A549 (cell line): Measurements from ENCODE around the gene ILK. TPM values are rescaled to one million over a fixed set of nuclear protein-coding genes. Genes with fewer than 3 reads are reported as not detected.

Experiments used
- ATAC-seq, 2 experiments: fragments of 200-7000 bp in 1 of 2; fragments of >200 bp in 1 of 2; cut with Nextera tagmentation in 1 of 2; cut with Tn5 transposase in 1 of 2; 3 replicates each; pipeline versions ENCODE4 v1.8.0 to v1.9.1; 2018 to 2020; ENCODE audit warnings: mild to moderate bottlenecking in 1 of 2, moderate library complexity in 1 of 2
- CTCF ChIA-PET: fragments of 300-600 bp; sonication (Branson Sonifier 250); formaldehyde crosslinking; extraction: SDS; loops from one replicate; lab custom pipeline; 2021; ENCODE audit warnings: antibody characterized with exemption, inconsistent platforms; lab: Yijun Ruan, JAX
- POLR2A ChIA-PET: fragments of 350-600 bp; formaldehyde crosslinking; extraction: SDS; loops from one replicate; lab custom pipeline; 2021; ENCODE audit warnings: antibody characterized with exemption, inconsistent platforms; lab: Yijun Ruan, JAX
- DNase-seq, 2 experiments: peaks; one replicate each; pipeline versions ENCODE4 v3.0.0 to v3.0.0-alpha.2; 2011 to 2016; ENCODE audit warnings: low read depth in 1 of 2, low spot score in 1 of 2
- FAIRE-seq: peaks from 2 replicates; lab custom pipeline; 2011; peaks lifted over from hg19 to GRCh38; lab: Jason Lieb, UNC
- H3K27ac ChIP-seq, 2 experiments: fragments of >200 bp; sonication (Bioruptor Twin); formaldehyde crosslinking; 3 replicates each; pipeline ENCODE4 v1.5.1; 2016 to 2017
- H3K4me1 ChIP-seq: fragments of >200 bp; sonication (Bioruptor Twin); formaldehyde crosslinking; 3 replicates; pipeline ENCODE4 v1.6.1; 2016
- H3K4me2 ChIP-seq: fragments of >200 bp; sonication (Bioruptor Twin); formaldehyde crosslinking; 3 replicates; pipeline ENCODE4 v1.6.1; 2016
- H3K4me3 ChIP-seq: fragments of >200 bp; sonication (Bioruptor Twin); formaldehyde crosslinking; 3 replicates; pipeline ENCODE4 v1.5.1; 2016
- H3K9me3 ChIP-seq: fragments of >200 bp; sonication (Bioruptor Twin); formaldehyde crosslinking; 3 replicates; pipeline ENCODE4 v1.6.1; 2016
- CBX2 ChIP-seq: fragments of 200-600 bp; sonication (generic); IDR thresholded peaks from 2 replicates; pipeline ENCODE4 v1.6.1; 2016; ENCODE audit warnings: low read depth, mild to moderate bottlenecking, borderline replicate concordance
- CEBPB ChIP-seq, 2 experiments: fragments of >200 bp in 1 of 2; sonication (Bioruptor Twin) in 1 of 2; formaldehyde crosslinking in 1 of 2; IDR thresholded peaks; 2 replicates each; pipeline ENCODE4 v1.6.1; 2012 to 2016
- CHD4 ChIP-seq: fragments of 200-600 bp; sonication (generic); IDR thresholded peaks from 2 replicates; pipeline ENCODE4 v1.6.1; 2016; ENCODE audit warnings: antibody characterized with exemption, mild to moderate bottlenecking, borderline replicate concordance
- EHF ChIP-seq: fragments of 250-450 bp; sonication (Bioruptor Pico); IDR thresholded peaks from 2 replicates; pipeline ENCODE4 v1.5.0; 2020; ENCODE audit warnings: mild to moderate bottlenecking
- EHMT2 ChIP-seq: fragments of 200-600 bp; sonication (generic); IDR thresholded peaks from 2 replicates; pipeline ENCODE4 v1.6.1; 2016; ENCODE audit warnings: antibody characterized with exemption, low read depth, mild to moderate bottlenecking, moderate library complexity
- FOSB ChIP-seq: fragments of 250-450 bp; sonication (Bioruptor Pico); IDR thresholded peaks from 2 replicates; pipeline ENCODE4 v1.5.0; 2020; ENCODE audit warnings: mild to moderate bottlenecking, moderate library complexity
- FOXS1 ChIP-seq: fragments of 250-450 bp; sonication (Bioruptor Pico); IDR thresholded peaks from 2 replicates; pipeline ENCODE4 v1.5.0; 2020; ENCODE audit warnings: mild to moderate bottlenecking, moderate library complexity
- HEYL ChIP-seq: fragments of 250-450 bp; sonication (Bioruptor Pico); IDR thresholded peaks from 2 replicates; pipeline ENCODE4 v1.8.0; 2021; ENCODE audit warnings: mild to moderate bottlenecking, moderate library complexity
- HOXB5 ChIP-seq: fragments of 250-450 bp; sonication (Bioruptor Pico); IDR thresholded peaks from 2 replicates; pipeline ENCODE4 v1.5.0; 2020; ENCODE audit warnings: mild to moderate bottlenecking, moderate library complexity
- JUNB ChIP-seq: fragments of >200 bp; sonication (Bioruptor Twin); formaldehyde crosslinking; IDR thresholded peaks from 2 replicates; pipeline ENCODE4 v1.6.1; 2016
- MAFK ChIP-seq: fragments of 450-650 bp; IDR thresholded peaks from 2 replicates; pipeline ENCODE4 v1.6.1; 2014; ENCODE audit not compliant: partially characterized antibody
- MAZ ChIP-seq: fragments of 150-350 bp; IDR thresholded peaks from 2 replicates; pipeline ENCODE4 v1.6.1; 2014; ENCODE audit warnings: antibody characterized with exemption, low read depth, low read length, borderline replicate concordance
- MYC ChIP-seq: IDR thresholded peaks from 2 replicates; pipeline ENCODE4 v1.6.1; 2012; ENCODE audit warnings: mild to moderate bottlenecking, inconsistent platforms, low read length, improper control_type of control experiment, borderline replicate concordance
- PBX3 ChIP-seq: IDR thresholded peaks from 2 replicates; pipeline ENCODE4 v1.6.1; 2012
- POLR2A ChIP-seq: IDR thresholded peaks from 2 replicates; pipeline ENCODE4 v1.6.1; 2012; ENCODE audit warnings: mild to moderate bottlenecking, low read length
- RFX5 ChIP-seq: fragments of 450-650 bp; IDR thresholded peaks from 2 replicates; pipeline ENCODE4 v1.7.1; 2014; ENCODE audit warnings: antibody characterized with exemption, mild to moderate bottlenecking, moderate library complexity
- RNF2 ChIP-seq: fragments of 200-600 bp; sonication (generic); IDR thresholded peaks from 2 replicates; pipeline ENCODE4 v1.6.1; 2016; ENCODE audit warnings: low read depth, mild to moderate bottlenecking, antibody characterized with exemption, moderate library complexity, borderline replicate concordance
- ZSCAN20 ChIP-seq: fragments of 250-450 bp; sonication (Bioruptor Pico); IDR thresholded peaks from 2 replicates; pipeline ENCODE4 v1.8.0; 2022; ENCODE audit warnings: mild to moderate bottlenecking, moderate library complexity
- WGBS: methylation state at CpG from one replicate; pipeline ENCODE4 v1.1.6; 2017; ENCODE audit errors: missing lambda C conversion rate; 5-methylcytosine and 5-hydroxymethylcytosine counted together
- polyA plus RNA-seq, 4 experiments: library from polyadenylated mRNA; depleted of rRNA in 3 of 4; stranded (reverse); fragments of >200 nt; fragmentation: RNase III in 1 of 4; extraction: RNeasy Plus Mini Kit Qiagen cat#74134 plus additional on column Dnase treatment in 1 of 4; gene quantifications; 2 replicates in 3 of 4; 3 replicates in 1 of 4; pipeline ENCODE4 v1.2.3, GENCODE V29; 2011 to 2017
- TF ChIP-seq, protein P1 (sequence below): IDR thresholded peaks from 2 replicates; pipeline ENCODE4 v1.6.1; 2012
- TF ChIP-seq, protein P2 (sequence below): IDR thresholded peaks from 2 replicates; pipeline ENCODE4 v1.6.1; 2012; ENCODE audit warnings: low read depth, borderline replicate concordance

ILK gene
- polyA plus RNA-seq, 2 of the 4 experiments (the other 2 are of a cell fraction) = 108 to 109 TPM

DNA sequence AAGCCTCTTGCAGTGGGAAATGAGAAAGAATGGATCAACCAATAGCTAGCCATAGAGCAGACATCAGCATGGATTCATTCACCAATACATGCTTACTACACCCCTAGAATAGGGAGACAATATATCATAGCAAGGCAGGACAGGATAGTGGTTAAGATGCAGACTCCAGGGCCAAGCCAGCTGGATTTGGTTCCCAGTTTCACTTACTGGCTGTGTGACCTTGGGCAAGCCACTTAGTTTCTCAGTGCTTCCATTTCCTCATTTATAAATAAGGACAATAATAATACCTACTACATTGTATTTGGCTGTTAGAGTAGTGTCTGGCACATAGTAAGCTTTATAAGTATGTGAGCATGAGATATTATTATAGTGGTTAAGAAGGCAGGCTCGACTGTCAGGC, 44.9 kb downstream of the ILK start:
- H3K27ac ChIP-seq = no peak overlapping the region
- no peak for FAIRE-seq
- POLR2A ChIA-PET = no interaction called here
- H3K4me3 ChIP-seq = no peak overlapping the region
- no peaks in the 10 kb centered on the region for H3K4me1 ChIP-seq
- H3K9me3 ChIP-seq = no peaks in the 10 kb centered on the region
- H3K4me2 ChIP-seq = no peak overlapping the region
- WGBS = 6% methylated on average over 1 of the region's 1 CpG
- DNase-seq = no peak
- ATAC-seq = no peak
- no peak for TF ChIP-seq RFX5
- no peak for TF ChIP-seq HEYL (CRISPR knock-in tag)
- TF ChIP-seq EHF = no peak
- TF ChIP-seq, all 56 proteins: peak for 0
- CTCF ChIA-PET = interaction anchor here (1.7 kb wide), 1 partner anchor 10 kb away, joined by 4 read pairs; no protein-coding TSS in a partner anchor

DNA sequence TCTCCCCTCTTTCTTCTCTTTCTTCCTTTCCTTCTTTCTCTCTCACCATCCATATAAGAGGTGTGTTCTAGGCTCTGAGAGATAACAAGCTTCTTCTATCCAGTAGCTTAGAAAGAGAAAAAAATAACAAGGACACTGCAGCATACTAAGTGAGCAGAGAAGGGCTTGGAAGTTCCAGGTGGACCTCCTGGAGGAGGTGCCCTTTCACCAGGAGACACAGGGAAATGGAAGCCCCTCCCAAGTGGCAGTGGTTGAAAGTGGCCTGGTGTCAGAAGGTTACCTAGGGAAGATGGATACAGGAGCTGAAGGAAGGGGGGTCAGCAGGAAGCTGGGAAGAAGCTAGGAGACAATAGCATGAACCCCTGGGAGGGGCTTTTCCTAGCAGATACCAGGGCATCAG, 46.5 kb downstream of the ILK start:
- CTCF ChIA-PET = interaction anchor here (0.9 to 1.9 kb wide), 5 partner anchors 9 to 82 kb away, joined by 3 to 7 read pairs (median 3); partner anchors contain the start of gene MRPL17
- Histone ChIP-seq H3K4me2 (no peak overlapping the region), H3K4me1 (no peaks in the 10 kb centered on the region)
- ATAC-seq = no peak
- TF ChIP-seq HOXB5 (CRISPR knock-in tag) = no peak
- no peak for TF ChIP-seq CHD4
- no peak for TF ChIP-seq POLR2A
- no peak for TF ChIP-seq CBX2
- no peak for TF ChIP-seq RNF2
- TF ChIP-seq, protein P1, sequence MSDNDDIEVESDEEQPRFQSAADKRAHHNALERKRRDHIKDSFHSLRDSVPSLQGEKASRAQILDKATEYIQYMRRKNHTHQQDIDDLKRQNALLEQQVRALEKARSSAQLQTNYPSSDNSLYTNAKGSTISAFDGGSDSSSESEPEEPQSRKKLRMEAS = no peak
- no peak for TF ChIP-seq JUNB
- TF ChIP-seq, all 56 proteins: peak for 0
- Histone ChIP-seq H3K4me3 (no peak overlapping the region), H3K27ac (no peak overlapping the region), H3K9me3 (no peaks in the 10 kb centered on the region)
- POLR2A ChIA-PET = interaction anchor here (0.9 kb wide), 1 partner anchor 33 kb away, joined by 3 read pairs; the partner anchor contains the start of gene MRPL17
- FAIRE-seq (no peak), DNase-seq (no peak)

- FAIRE-seq = no peak
- no peak overlapping the region for H3K4me3 ChIP-seq
- H3K4me2 ChIP-seq = no peak overlapping the region
- 13% methylated on average over 6 of the region's 6 CpGs for WGBS
- H3K9me3 ChIP-seq = no peaks in the 10 kb centered on the region
- no peaks in the 10 kb centered on the region for H3K4me1 ChIP-seq
- TF ChIP-seq FOSB (no peak), RFX5 (no peak)
- TF ChIP-seq, protein P2, sequence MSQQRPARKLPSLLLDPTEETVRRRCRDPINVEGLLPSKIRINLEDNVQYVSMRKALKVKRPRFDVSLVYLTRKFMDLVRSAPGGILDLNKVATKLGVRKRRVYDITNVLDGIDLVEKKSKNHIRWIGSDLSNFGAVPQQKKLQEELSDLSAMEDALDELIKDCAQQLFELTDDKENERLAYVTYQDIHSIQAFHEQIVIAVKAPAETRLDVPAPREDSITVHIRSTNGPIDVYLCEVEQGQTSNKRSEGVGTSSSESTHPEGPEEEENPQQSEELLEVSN = no peak
- TF ChIP-seq, all 56 proteins: peak for 0
- DNase-seq (no peak), ATAC-seq (no peak)
- no peak overlapping the region for H3K27ac ChIP-seq
- ChIA-PET CTCF (interaction anchor here (1.9 kb wide), 1 partner anchor 32 kb away, joined by 7 read pairs; the partner anchor contains the start of gene MRPL17), POLR2A (no interaction called here)
Observed at GRCh38 chr11:6650980-6651379, 47.4 kb downstream of the ILK start.

DNA sequence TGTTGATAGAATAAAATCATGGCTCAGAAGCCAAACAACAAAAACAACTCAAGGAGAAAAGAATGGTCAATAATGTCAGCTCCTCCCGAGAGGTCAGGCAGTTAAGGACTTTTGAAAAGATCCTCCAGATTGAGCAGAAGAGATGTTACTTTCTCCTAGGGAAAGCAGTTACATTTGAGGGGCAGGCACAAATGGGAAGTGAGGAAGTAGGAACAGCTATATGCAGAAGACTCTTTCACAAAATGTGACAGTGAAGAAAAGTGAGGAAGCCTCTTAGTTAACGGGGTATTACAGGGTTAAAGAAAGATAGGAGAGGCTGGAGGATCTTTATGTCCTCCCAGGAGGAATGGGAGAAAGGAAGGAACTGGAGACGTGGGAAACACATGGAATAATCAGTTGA, 48.6 kb downstream of the ILK start:
- H3K9me3 ChIP-seq = no peaks in the 10 kb centered on the region
- H3K4me2 ChIP-seq = no peak overlapping the region
- H3K4me1 ChIP-seq = no peaks in the 10 kb centered on the region
- FAIRE-seq = no peak
- H3K4me3 ChIP-seq = no peak overlapping the region
- ChIA-PET POLR2A (no interaction called here), CTCF (interaction anchor here (0.6 to 1.7 kb wide), 4 partner anchors 16 to 84 kb away, joined by 3 to 6 read pairs (median 4); partner anchors contain the start of gene MRPL17)
- ATAC-seq = no peak
- no peak overlapping the region for H3K27ac ChIP-seq
- TF ChIP-seq FOXS1 (CRISPR knock-in tag) (no peak), ZSCAN20 (CRISPR knock-in tag) (no peak), POLR2A (no peak), HOXB5 (CRISPR knock-in tag) (no peak), CEBPB (IDR thresholded peaks at IDR 0.05) (no peak), PBX3 (no peak), CHD4 (no peak), MAFK (no peak), MAZ (no peak), EHMT2 (no peak), JUNB (no peak), MYC (no peak)
- DNase-seq = no peak
- WGBS = 15% methylated on average over 3 of the region's 3 CpGs
